ENCODE data around the gene MAN2C1.
"Not testable (repeated sequence)": the region's sequence is repeated elsewhere in the genome, so short reads cannot be mapped to it uniquely, and the experiment has no call there.

DNA sequence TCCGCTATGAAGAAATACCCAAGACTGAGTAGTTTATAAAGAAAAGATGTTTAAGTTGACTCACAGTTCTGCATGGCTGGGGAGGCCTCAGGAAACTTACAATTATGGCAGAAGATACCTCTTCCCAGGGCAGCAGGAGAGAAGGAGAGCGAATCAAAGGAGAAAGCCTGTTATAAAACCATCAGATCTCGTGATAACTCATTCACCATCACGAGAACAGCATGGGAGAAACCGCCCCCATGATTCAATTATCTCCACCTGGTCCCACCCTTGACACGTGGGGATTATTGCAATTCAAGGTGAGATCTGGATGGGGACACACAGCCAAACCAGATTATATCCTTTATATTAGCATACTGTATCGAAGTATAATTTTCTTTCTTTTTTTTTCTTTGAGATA lies 36.3 kb downstream of the MAN2C1 start:
- TF ChIP-seq, protein P1, sequence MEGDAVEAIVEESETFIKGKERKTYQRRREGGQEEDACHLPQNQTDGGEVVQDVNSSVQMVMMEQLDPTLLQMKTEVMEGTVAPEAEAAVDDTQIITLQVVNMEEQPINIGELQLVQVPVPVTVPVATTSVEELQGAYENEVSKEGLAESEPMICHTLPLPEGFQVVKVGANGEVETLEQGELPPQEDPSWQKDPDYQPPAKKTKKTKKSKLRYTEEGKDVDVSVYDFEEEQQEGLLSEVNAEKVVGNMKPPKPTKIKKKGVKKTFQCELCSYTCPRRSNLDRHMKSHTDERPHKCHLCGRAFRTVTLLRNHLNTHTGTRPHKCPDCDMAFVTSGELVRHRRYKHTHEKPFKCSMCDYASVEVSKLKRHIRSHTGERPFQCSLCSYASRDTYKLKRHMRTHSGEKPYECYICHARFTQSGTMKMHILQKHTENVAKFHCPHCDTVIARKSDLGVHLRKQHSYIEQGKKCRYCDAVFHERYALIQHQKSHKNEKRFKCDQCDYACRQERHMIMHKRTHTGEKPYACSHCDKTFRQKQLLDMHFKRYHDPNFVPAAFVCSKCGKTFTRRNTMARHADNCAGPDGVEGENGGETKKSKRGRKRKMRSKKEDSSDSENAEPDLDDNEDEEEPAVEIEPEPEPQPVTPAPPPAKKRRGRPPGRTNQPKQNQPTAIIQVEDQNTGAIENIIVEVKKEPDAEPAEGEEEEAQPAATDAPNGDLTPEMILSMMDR (IDR thresholded peaks at IDR 0.05; ENCODE audit: low read depth, low read length): not testable (repeated sequence)
- not testable (repeated sequence) for TF ChIP-seq EZH2phosphoT487 (IDR thresholded peaks at IDR 0.05; ENCODE audit: low read depth)
